EL (cell line): ENCODE results near the gene SNRNP200.

Experiments used
- DNase-seq: peaks from one replicate; pipeline ENCODE4 v3.0.0-alpha.2; 2016

The SNRNP200 gene

GRCh38 chr2:96305091-96305978 is at the start of gene SNRNP200:
SNRNP200 (minus strand) TSS chr2:96305546; CDS start chr2:96305437, 109 bp downstream.
- DNase-seq, result peak; percentile 88

- no peak for DNase-seq
Observed at GRCh38 chr2:96354492-96354891, 49.1 kb upstream of the SNRNP200 start.

- DNase-seq, result no peak
Observed at GRCh38 chr2:96353606-96354101, 48.3 kb upstream of the SNRNP200 start.

- DNase-seq, result peak; percentile 26
Observed at GRCh38 chr2:96353032-96353561, 47.8 kb upstream of the SNRNP200 start.

GRCh38 chr2:96347395-96347794 is 42.0 kb upstream of the SNRNP200 start:
- no peak for DNase-seq

- DNase-seq, result no peak
Observed at GRCh38 chr2:96345868-96346462, 40.6 kb upstream of the SNRNP200 start.

GRCh38 chr2:96345438-96345837 is 40.1 kb upstream of the SNRNP200 start:
- no peak for DNase-seq

GRCh38 chr2:96344011-96344410 is 38.7 kb upstream of the SNRNP200 start:
- DNase-seq, result no peak

- DNase-seq, result peak; percentile 84
Observed at GRCh38 chr2:96342085-96342484, 36.7 kb upstream of the SNRNP200 start.

- no peak for DNase-seq
Observed at GRCh38 chr2:96341641-96342040, 36.3 kb upstream of the SNRNP200 start.

- peak; percentile 52 for DNase-seq
Observed at GRCh38 chr2:96340493-96341414, 35.4 kb upstream of the SNRNP200 start.

GRCh38 chr2:96336873-96337272 is 31.5 kb upstream of the SNRNP200 start:
- no peak for DNase-seq

GRCh38 chr2:96336104-96336775 is 30.9 kb upstream of the SNRNP200 start:
- DNase-seq, result no peak

GRCh38 chr2:96333708-96334107 is 28.4 kb upstream of the SNRNP200 start:
- no peak for DNase-seq

- DNase-seq, result peak; percentile 37
Observed at GRCh38 chr2:96330407-96330806, 25.1 kb upstream of the SNRNP200 start.

GRCh38 chr2:96329874-96330273 is 24.5 kb upstream of the SNRNP200 start:
- no peak for DNase-seq

- DNase-seq, result peak; percentile 72
Observed at GRCh38 chr2:96329456-96329855, 24.1 kb upstream of the SNRNP200 start.

GRCh38 chr2:96326990-96327820 is 21.9 kb upstream of the SNRNP200 start:
- no peak for DNase-seq

GRCh38 chr2:96326564-96326963 is 21.2 kb upstream of the SNRNP200 start:
- DNase-seq, result no peak

- no peak for DNase-seq
Observed at GRCh38 chr2:96325884-96326255, 20.5 kb upstream of the SNRNP200 start.
